ENCODE results near the gene MAD1L1. TPM values are rescaled to one million over a fixed set of nuclear protein-coding genes. Genes with fewer than 3 reads are reported as not detected.

Gene MAD1L1
- polyA plus RNA-seq, 1 donor: 21.2 TPM

GRCh38 chr7:1917221-1918062, 315.3 kb downstream of the MAD1L1 start:
- no peak for DNase-seq (ENCODE audit: low read depth)

- DNase-seq (ENCODE audit: low read depth): no peak
Measured at GRCh38 chr7:1916601-1916970, 316.2 kb downstream of the MAD1L1 start.

DNA sequence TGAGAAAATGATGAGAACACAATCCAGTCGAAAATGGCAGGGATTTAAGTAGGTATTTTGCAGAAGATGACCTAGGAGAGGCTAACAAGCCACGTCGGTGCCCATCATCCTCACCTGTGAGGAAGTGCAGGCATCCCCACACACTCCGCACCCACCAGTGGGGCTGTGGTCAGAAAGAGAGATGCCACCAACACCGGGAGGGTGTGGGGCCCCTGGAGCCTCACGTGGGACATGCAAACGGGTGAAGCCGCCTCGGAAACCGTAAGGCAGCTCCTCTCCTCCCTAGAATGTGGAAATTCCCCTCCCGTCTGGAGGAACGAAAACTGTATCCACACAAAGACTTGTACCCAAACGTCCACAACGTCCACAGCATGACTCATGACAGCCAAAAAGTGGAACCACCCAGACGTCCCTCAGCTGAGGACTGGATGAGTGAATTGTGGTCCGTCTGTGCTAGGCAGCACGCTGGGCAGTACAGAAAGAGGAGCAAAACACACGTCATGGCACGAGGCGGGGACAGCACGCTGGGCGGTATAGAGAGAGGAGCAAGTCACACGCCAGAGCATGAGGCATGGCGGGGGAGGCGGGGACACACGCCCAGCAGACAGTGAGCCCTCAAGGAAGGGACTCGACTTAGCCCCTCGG, 316.7 kb downstream of the MAD1L1 start:
- DNase-seq (ENCODE audit: low read depth): no peak

GRCh38 chr7:1915326-1915725, 317.4 kb downstream of the MAD1L1 start:
- no peak for DNase-seq (ENCODE audit: low read depth)

GRCh38 chr7:1914743-1915142, 318.0 kb downstream of the MAD1L1 start:
- DNase-seq (ENCODE audit: low read depth): no peak

- DNase-seq (ENCODE audit: low read depth): no peak
Measured at GRCh38 chr7:1914321-1914720, 318.4 kb downstream of the MAD1L1 start.

- DNase-seq (ENCODE audit: low read depth): no peak
Measured at GRCh38 chr7:1913466-1914282, 319.1 kb downstream of the MAD1L1 start.

- no peak for DNase-seq (ENCODE audit: low read depth)
Measured at GRCh38 chr7:1912593-1913465, 319.9 kb downstream of the MAD1L1 start.

- no peak for DNase-seq (ENCODE audit: low read depth)
Measured at GRCh38 chr7:1911571-1911970, 321.2 kb downstream of the MAD1L1 start.

GRCh38 chr7:1910827-1911226, 321.9 kb downstream of the MAD1L1 start:
- DNase-seq (ENCODE audit: low read depth): no peak

DNA sequence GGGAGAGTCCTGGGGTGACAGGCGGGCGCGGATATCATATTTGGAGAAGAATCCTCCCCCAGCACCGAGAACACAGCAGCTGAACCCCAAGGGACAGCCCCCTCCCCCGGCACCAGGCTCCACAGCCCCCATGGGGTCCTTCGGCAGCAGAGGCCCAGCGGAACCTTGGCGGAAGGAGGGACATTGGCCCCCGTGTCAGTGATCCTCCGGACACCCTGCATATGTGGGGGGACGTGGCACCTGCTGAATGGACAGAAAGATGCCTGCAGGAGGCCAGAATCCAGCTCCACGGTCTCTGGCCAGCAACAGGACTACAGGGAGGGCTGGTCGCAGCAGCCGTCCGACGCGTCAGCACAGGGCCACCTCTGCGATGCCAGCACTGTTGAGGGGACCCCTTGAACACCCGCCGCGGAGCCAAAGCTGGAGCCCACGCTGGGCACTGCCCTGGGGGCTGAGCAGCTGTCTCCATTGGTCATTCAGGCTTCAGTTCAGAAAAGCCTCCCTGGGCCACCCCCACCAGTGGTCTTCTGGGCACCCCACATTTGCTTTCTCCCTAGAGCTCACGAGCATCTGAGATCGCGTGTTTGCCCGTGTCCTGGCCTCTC, 322.6 kb downstream of the MAD1L1 start:
- no peak for DNase-seq (ENCODE audit: low read depth)

- no peak for DNase-seq (ENCODE audit: low read depth)
Measured at GRCh38 chr7:1909476-1909875, 323.3 kb downstream of the MAD1L1 start.

GRCh38 chr7:1908823-1909420, 323.8 kb downstream of the MAD1L1 start:
- DNase-seq (ENCODE audit: low read depth): no peak

DNA sequence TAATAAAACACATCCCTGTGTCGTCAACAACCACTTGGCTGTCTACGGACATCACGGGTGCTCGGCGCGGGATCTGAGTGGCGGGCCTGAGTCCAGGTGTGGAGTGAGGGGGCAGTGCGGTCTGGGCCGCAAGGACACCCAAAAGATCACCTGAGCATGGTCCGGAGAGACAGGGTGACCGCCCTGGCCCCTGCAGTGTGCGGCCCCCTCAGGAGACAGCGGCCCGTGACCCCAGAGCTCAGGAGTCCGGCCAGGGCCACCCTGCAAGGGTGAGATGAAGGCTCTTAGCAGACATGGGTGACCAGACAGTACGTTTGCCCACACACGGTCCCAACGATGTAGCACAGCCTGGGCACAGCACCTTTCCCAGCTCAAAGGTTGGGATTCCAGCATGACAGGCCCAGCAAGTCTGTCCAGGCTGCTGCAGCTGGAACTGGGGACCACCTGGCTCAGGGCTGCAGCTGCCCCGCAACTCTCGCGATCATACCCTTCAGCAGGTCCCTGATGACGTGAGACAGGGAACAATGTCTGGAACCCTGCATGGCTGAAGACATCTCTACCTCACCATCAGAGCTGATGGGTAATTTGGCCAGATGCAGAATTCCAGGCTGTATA, 324.9 kb downstream of the MAD1L1 start:
- DNase-seq (ENCODE audit: low read depth): no peak

GRCh38 chr7:1906988-1907745, 325.6 kb downstream of the MAD1L1 start:
- DNase-seq (ENCODE audit: low read depth): no peak

GRCh38 chr7:1906087-1906830, 326.5 kb downstream of the MAD1L1 start:
- DNase-seq (ENCODE audit: low read depth): no peak

DNA sequence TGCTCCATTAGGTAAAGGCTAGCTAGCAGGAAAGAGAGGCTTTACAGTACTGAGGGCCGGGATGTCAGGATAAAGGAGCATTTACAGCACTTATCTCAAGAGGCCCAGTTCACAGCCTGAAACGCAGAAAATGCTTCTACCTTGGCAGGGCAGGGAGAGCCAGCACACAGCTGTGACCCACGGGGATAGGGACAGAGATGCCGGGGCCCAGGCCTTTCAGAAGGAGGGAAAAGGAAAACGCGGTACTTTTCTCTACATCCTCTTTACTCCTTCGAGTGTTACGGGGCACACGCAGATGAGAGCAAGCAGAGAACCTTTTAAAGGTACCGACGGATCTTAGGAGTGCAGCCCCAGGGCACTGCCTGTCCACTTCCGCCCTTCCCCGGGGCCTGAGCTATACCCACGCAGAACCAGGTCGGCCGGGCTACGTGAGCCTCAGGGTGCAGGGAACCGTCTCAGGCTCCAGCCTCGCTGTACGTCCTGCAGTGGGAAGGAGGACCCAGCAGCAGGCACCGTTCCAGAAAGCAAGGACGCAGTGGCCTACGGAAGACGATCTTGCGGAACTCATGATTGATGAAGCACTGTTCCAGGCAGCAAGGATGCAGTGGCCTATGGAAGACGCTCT, 330.4 kb downstream of the MAD1L1 start:
- no peak for DNase-seq (ENCODE audit: low read depth)
